ENCODE data around the gene ANKRD13D. TPM values are rescaled to one million over a fixed set of nuclear protein-coding genes. Genes with fewer than 3 reads are reported as not detected.

Gene ANKRD13D
- total RNA-seq, 1 donor from 2014 or later: 76.0 TPM

DNA sequence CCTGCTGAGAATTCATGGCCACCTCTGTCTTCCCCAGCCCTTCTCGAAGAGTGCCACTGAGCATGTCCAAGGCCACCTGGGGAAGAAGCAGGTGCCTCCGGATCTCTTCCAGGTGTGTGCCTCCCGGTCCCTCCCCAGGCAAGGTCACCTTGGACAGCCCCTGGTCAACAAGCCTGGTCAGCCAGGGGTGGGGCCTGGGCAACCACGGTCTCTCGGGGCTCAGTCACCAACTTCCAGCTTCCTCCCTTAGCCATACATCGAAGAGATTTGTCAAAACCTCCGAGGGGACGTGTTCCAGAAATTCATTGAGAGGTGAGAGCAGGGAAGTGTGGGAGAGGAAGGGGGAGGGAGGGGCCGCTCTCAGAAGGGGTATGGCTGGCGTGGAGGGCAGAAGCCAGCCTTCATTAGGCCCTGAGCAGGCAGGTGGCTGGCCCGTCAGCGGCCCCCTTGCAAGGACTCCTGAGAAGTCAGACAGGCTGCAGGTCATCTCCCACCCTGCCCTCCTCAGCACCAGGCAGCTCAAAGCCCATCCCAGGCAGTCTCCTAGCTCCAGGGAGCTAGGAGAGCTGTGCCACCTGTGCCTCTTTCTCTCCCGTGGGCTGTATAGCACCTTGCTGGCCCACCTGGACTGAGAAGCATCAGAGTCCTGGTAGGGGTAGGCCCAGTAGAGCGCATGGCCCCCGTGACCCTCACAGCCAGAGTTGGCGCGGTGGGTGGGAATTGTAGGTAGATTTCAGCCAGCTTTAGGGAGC, 9.3 kb upstream of the ANKRD13D start:
- H3K36me3 Mint-ChIP-seq (ENCODE audit: insufficient read depth): peaks cover 6% of the 10 kb centered on the region
- no peak overlapping the region for H3K27ac Mint-ChIP-seq
- H3K9me3 Mint-ChIP-seq (ENCODE audit: low read depth): no peaks in the 10 kb centered on the region

DNA sequence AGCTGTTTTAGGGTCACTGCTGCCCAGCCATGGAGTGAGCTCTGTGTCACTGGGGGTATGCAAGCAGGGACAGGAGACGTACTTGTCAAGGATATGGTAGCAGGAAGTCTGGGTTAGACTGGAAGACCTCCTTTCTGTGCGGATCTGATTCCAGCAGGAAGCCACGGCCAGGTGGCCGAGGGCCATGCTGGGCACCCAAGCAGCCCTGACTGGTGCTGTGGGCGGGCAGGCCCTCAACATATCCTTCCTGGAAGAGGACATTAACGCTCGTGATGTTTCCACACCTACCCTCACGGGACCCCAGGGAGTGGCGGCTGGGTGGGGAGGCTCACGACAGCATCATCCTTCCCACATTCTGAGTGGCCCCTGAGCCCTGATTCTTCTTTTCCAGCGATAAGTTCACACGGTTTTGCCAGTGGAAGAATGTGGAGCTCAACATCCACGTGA, 8.7 kb upstream of the ANKRD13D start:
- H3K9me3 Mint-ChIP-seq (ENCODE audit: low read depth): no peaks in the 10 kb centered on the region
- no peaks in the 10 kb centered on the region for H3K4me1 Mint-ChIP-seq (ENCODE audit: low read depth)
- no peak for DNase-seq (ENCODE audit: low spot score, unreplicated experiment)
- H3K27me3 Mint-ChIP-seq: no peaks in the 10 kb centered on the region
- H3K27ac Mint-ChIP-seq: no peak overlapping the region
- no peak overlapping the region for H3K4me3 Mint-ChIP-seq (ENCODE audit: low read depth)
- peaks cover 6% of the 10 kb centered on the region for H3K36me3 Mint-ChIP-seq (ENCODE audit: insufficient read depth)
- TF ChIP-seq, protein P1, sequence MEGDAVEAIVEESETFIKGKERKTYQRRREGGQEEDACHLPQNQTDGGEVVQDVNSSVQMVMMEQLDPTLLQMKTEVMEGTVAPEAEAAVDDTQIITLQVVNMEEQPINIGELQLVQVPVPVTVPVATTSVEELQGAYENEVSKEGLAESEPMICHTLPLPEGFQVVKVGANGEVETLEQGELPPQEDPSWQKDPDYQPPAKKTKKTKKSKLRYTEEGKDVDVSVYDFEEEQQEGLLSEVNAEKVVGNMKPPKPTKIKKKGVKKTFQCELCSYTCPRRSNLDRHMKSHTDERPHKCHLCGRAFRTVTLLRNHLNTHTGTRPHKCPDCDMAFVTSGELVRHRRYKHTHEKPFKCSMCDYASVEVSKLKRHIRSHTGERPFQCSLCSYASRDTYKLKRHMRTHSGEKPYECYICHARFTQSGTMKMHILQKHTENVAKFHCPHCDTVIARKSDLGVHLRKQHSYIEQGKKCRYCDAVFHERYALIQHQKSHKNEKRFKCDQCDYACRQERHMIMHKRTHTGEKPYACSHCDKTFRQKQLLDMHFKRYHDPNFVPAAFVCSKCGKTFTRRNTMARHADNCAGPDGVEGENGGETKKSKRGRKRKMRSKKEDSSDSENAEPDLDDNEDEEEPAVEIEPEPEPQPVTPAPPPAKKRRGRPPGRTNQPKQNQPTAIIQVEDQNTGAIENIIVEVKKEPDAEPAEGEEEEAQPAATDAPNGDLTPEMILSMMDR (IDR thresholded peaks at IDR 0.05; ENCODE audit: unreplicated experiment): no peak

More for the DNA sequence above, 9.3 kb upstream of the ANKRD13D start:
- no peaks in the 10 kb centered on the region for H3K27me3 Mint-ChIP-seq
- TF ChIP-seq, protein P1 (IDR thresholded peaks at IDR 0.05; ENCODE audit: unreplicated experiment): no peak
- DNase-seq (ENCODE audit: low spot score, unreplicated experiment): no peak
- no peak overlapping the region for H3K4me3 Mint-ChIP-seq (ENCODE audit: low read depth)
- H3K4me1 Mint-ChIP-seq (ENCODE audit: low read depth): no peaks in the 10 kb centered on the region

DNA sequence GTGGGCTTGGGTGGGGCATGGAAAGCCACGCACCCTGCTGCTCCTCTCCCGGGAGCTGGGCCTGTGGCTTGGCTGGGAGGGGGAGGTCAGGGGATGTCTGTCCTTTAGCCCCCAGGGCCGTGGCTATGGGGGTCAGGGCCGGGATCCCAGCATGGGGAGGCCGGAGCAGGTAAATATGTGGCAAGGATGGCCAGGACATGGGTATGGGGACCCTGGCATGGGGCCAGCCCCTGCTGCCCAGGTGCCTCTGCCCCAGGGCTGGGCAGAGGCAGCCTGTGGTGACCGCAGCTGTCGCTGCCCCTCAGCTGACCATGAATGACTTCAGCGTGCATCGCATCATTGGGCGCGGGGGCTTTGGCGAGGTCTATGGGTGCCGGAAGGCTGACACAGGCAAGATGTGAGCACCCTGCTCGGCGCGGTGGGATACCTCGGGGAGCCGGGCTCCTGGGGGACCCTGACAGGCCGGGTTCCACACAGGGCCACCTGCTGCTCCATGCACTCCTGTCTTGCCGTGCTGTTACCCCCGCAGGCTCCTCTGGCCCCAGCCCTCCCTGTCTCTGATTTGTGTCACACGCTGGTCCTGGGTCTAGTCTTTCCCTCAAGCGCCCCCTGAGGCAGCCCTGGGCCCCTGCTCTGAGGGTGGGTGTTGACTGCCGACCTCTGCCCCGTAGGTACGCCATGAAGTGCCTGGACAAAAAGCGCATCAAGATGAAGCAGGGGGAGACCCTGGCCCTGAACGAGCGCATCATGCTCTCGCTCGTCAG, 8.1 kb upstream of the ANKRD13D start:
- Mint-ChIP-seq H3K36me3 (ENCODE audit: insufficient read depth) (peaks cover 6% of the 10 kb centered on the region), H3K4me3 (ENCODE audit: low read depth) (no peak overlapping the region), H3K27ac (no peak overlapping the region), H3K27me3 (no peaks in the 10 kb centered on the region), H3K4me1 (ENCODE audit: low read depth) (no peaks in the 10 kb centered on the region), H3K9me3 (ENCODE audit: low read depth) (no peaks in the 10 kb centered on the region)
- DNase-seq (ENCODE audit: low spot score, unreplicated experiment): no peak
- TF ChIP-seq, protein P1 (IDR thresholded peaks at IDR 0.05; ENCODE audit: unreplicated experiment): no peak

DNA sequence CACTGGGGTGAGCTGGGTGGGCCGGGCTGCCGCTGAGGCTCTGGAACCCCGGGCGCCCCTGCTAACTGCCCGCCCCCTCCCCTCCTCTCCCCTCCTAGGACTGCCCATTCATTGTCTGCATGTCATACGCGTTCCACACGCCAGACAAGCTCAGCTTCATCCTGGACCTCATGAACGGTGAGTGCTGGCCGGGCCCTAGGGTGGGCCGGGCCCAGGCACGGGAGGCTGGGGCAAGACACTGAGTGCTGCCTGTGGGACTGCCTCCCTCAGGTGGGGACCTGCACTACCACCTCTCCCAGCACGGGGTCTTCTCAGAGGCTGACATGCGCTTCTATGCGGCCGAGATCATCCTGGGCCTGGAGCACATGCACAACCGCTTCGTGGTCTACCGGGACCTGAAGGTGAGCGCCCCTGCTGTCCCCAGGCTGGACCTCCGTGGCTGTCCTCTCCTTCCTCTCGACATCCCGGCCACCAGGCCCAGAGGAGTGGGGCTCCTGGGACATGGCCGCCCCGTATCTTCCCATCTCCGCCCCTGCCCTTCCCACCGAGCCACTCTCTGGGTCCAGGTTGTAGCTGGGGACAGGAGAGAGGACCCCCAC, 7.5 kb upstream of the ANKRD13D start:
- no peaks in the 10 kb centered on the region for H3K4me1 Mint-ChIP-seq (ENCODE audit: low read depth)
- no peaks in the 10 kb centered on the region for H3K9me3 Mint-ChIP-seq (ENCODE audit: low read depth)
- DNase-seq (ENCODE audit: low spot score, unreplicated experiment): no peak
- H3K27ac Mint-ChIP-seq: no peak overlapping the region
- no peaks in the 10 kb centered on the region for H3K27me3 Mint-ChIP-seq
- H3K36me3 Mint-ChIP-seq (ENCODE audit: insufficient read depth): peaks cover 6% of the 10 kb centered on the region
- TF ChIP-seq, protein P1 (IDR thresholded peaks at IDR 0.05; ENCODE audit: unreplicated experiment): no peak
- no peak overlapping the region for H3K4me3 Mint-ChIP-seq (ENCODE audit: low read depth)

DNA sequence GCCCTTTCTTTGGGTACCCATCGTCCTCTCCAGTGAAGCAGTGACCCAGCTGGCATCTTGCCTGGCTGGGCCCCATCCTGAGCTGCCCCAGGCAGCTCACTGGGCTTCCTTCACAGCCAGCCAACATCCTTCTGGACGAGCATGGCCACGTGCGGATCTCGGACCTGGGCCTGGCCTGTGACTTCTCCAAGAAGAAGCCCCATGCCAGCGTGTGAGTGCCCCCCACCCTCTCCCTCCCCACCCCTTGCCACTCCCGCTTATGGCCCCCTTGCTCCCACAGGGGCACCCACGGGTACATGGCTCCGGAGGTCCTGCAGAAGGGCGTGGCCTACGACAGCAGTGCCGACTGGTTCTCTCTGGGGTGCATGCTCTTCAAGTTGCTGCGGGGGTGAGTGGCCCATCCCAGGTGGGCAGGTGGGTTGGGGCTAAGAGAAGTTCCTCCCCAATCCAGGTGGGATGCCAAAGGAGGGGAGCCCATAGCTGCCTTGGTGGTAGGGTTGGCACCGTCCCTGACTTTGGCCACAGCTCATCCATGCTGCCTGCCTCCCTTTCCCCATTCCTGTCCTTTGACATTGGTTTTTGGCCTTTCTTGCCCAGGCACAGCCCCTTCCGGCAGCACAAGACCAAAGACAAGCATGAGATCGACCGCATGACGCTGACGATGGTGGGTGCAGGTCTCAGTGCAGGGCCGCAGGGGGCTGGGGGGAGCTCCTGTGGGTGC, 6.8 kb upstream of the ANKRD13D start:
- Mint-ChIP-seq H3K4me3 (ENCODE audit: low read depth) (no peak overlapping the region), H3K4me1 (ENCODE audit: low read depth) (peaks cover under 1% of the 10 kb centered on the region), H3K27me3 (no peaks in the 10 kb centered on the region), H3K9me3 (ENCODE audit: low read depth) (no peaks in the 10 kb centered on the region), H3K27ac (no peak overlapping the region), H3K36me3 (ENCODE audit: insufficient read depth) (peaks cover 6% of the 10 kb centered on the region)
- TF ChIP-seq, protein P1 (IDR thresholded peaks at IDR 0.05; ENCODE audit: unreplicated experiment): no peak
- DNase-seq (ENCODE audit: low spot score, unreplicated experiment): no peak

Measured in progenitor cell of endocrine pancreas (in vitro differentiated cells).